Endothelial cell of umbilical vein (primary cell): ENCODE data around the gene ENTPD1. TPM values are rescaled to one million over a fixed set of nuclear protein-coding genes. Genes with fewer than 3 reads are reported as not detected.

Experiments used
- BruUV-seq: library from RNA; stranded (reverse); fragments of 400-500 nt; replicated peaks from 2 replicates; lab custom pipeline; 2021; lab: Mats Ljungman, UMichigan
- CTCF ChIA-PET: fragments of 300-600, 350-600 bp; sonication (Branson Sonifier 250); formaldehyde crosslinking; loops from one replicate; lab custom pipeline; 2021; ENCODE audit warnings: antibody characterized with exemption, inconsistent platforms; lab: Charles Lee
- POLR2A ChIA-PET: fragments of 300-600, 350-600 bp; sonication (Branson Sonifier 250); formaldehyde crosslinking; loops from one replicate; lab custom pipeline; 2021; ENCODE audit warnings: antibody characterized with exemption, inconsistent platforms; lab: Charles Lee
- DNase-seq: peaks from one replicate; pipeline ENCODE4 v3.0.0-alpha.2; 2011; ENCODE audit warnings: low read depth, low spot score
- FAIRE-seq: peaks from 2 replicates; lab custom pipeline; 2011; peaks lifted over from hg19 to GRCh38; lab: Jason Lieb, UNC
- H2AFZ ChIP-seq: 2 replicates; pipeline ENCODE4 v1.6.0; 2012; ENCODE audit warnings: low read depth, low read length, control low read depth, inconsistent platforms
- H3K27ac ChIP-seq: 2 replicates; pipeline ENCODE4 v1.5.1; 2011; ENCODE audit warnings: low read depth, mild to moderate bottlenecking, control low read depth, low read length, moderate library complexity; ENCODE audit not compliant: insufficient read depth
- H3K27me3 ChIP-seq, 2 experiments: 2 replicates each; pipeline versions ENCODE4 v1.6.0 to v1.6.1; 2011; ENCODE audit warnings: low read length in 2 of 2, mixed read lengths in 1 of 2; ENCODE audit not compliant: control insufficient read depth in 2 of 2, insufficient read depth in 2 of 2
- H3K36me3 ChIP-seq, 2 experiments: 2 replicates in 1 of 2; 3 replicates in 1 of 2; pipeline ENCODE4 v1.5.1; 2011; ENCODE audit warnings: low read length in 2 of 2, mild to moderate bottlenecking in 1 of 2, moderate library complexity in 1 of 2; ENCODE audit not compliant: control insufficient read depth in 2 of 2, insufficient read depth in 2 of 2; ENCODE audit errors: extremely low read depth in 1 of 2
- H3K4me1 ChIP-seq: 3 replicates; pipeline ENCODE4 v1.5.1; 2011; ENCODE audit warnings: mild to moderate bottlenecking, low read length; ENCODE audit not compliant: control insufficient read depth, insufficient read depth; ENCODE audit errors: extremely low read depth
- H3K4me2 ChIP-seq: 2 replicates; pipeline ENCODE4 v1.6.1; 2011; ENCODE audit warnings: low read length, control low read depth, mixed read lengths; ENCODE audit not compliant: insufficient read depth
- H3K4me3 ChIP-seq, 3 experiments: fragments of 200-600 bp in 1 of 3; sonication (generic), shearing (Covaris generic) in 1 of 3; replicated peaks in 1 of 3; 2 replicates each; pipeline ENCODE4 v1.5.1; 2011 to 2016; ENCODE audit warnings: control low read depth in 3 of 3, low read length in 3 of 3, mild to moderate bottlenecking in 2 of 3, inconsistent platforms in 1 of 3, low read depth in 1 of 3, moderate library complexity in 1 of 3; ENCODE audit not compliant: insufficient read depth in 1 of 3
- H3K79me2 ChIP-seq: 2 replicates; pipeline ENCODE4 v1.6.0; 2012; ENCODE audit warnings: low read length, inconsistent platforms; ENCODE audit not compliant: control insufficient read depth, insufficient read depth
- H3K9ac ChIP-seq: replicated peaks from 2 replicates; pipeline ENCODE3; 2011; ENCODE audit warnings: low read length, control low read depth; ENCODE audit not compliant: insufficient read depth; ENCODE audit errors: extremely low read depth
- H3K9me1 ChIP-seq: replicated peaks from 3 replicates; pipeline ENCODE4 v1.6.0; 2011; ENCODE audit warnings: mild to moderate bottlenecking, low read length; ENCODE audit not compliant: control insufficient read depth, insufficient read depth; ENCODE audit errors: extremely low read depth
- H3K9me3 ChIP-seq: replicated peaks from 2 replicates; pipeline ENCODE4 v1.5.1; 2012; ENCODE audit warnings: low read length, inconsistent platforms; ENCODE audit not compliant: control insufficient read depth, insufficient read depth
- H4K20me1 ChIP-seq: replicated peaks from 2 replicates; pipeline ENCODE3; 2011; ENCODE audit warnings: mild to moderate bottlenecking, low read length; ENCODE audit not compliant: control insufficient read depth, insufficient read depth; ENCODE audit errors: extremely low read depth
- EZH2 ChIP-seq: IDR thresholded peaks from 2 replicates; pipeline ENCODE4 v1.6.1; 2012; ENCODE audit warnings: borderline replicate concordance, low read depth, mild to moderate bottlenecking, moderate library complexity, low read length, inconsistent platforms; ENCODE audit not compliant: severe bottlenecking
- FOS ChIP-seq: IDR thresholded peaks from 2 replicates; pipeline ENCODE4 v1.6.1; 2011; ENCODE audit warnings: mild to moderate bottlenecking, low read length, moderate library complexity, borderline replicate concordance; ENCODE audit not compliant: insufficient read depth
- GATA2 ChIP-seq: IDR thresholded peaks from 2 replicates; pipeline ENCODE4 v1.7.0; 2011; ENCODE audit warnings: low read depth, mild to moderate bottlenecking, moderate library complexity, mixed read lengths, low read length; ENCODE audit not compliant: insufficient read length, insufficient read depth
- MYC ChIP-seq: IDR thresholded peaks from one replicate; pipeline ENCODE4 v1.6.1; 2011; ENCODE audit warnings: mild to moderate bottlenecking, low read depth, low read length
- POLR2A ChIP-seq: IDR thresholded peaks from 2 replicates; pipeline ENCODE4 v1.6.1; 2012; ENCODE audit warnings: low read depth, mild to moderate bottlenecking, control low read depth, low read length
- POLR2AphosphoS5 ChIP-seq: IDR thresholded peaks from 2 replicates; pipeline ENCODE4 v1.6.1; 2012; ENCODE audit warnings: low read depth, mild to moderate bottlenecking, control low read depth, low read length, moderate library complexity; ENCODE audit not compliant: insufficient read depth
- dilution Hi-C: fragments of 300-500 bp; cut with MboI; formaldehyde crosslinking; loops from one replicate; pipeline ENCODE4 v1.15.0; 2019; ENCODE audit warnings: low sequenced_read_pairs; ENCODE audit not compliant: extremely low pct_ligation_motif_present
- intact Hi-C: fragments of 100-400 bp; cut with micrococcal nuclease; formaldehyde crosslinking; loops from one replicate; pipeline ENCODE4 v1.10.0; 2022
- polyA plus RNA-seq, 4 experiments: library from polyadenylated mRNA; depleted of rRNA in 3 of 4; stranded (reverse) in 3 of 4; unstranded in 1 of 4; fragments of >200 nt; gene quantifications; 2 replicates each; pipeline versions ENCODE4 v1.2.1 to v1.2.3, GENCODE V29; 2011 to 2012; ENCODE audit warnings: missing spikeins in 1 of 4
- total RNA-seq: library from RNA; stranded (reverse); gene quantifications from 2 replicates; pipeline ENCODE4 v1.2.3, GENCODE V29; 2021
- TF ChIP-seq, protein P1 (sequence below), 2 donors: IDR thresholded peaks; 1 replicate in 1 of 2; 2 replicates in 1 of 2; pipeline ENCODE4 v1.5.1; 2011; ENCODE audit warnings: low read length in 2 of 2, mild to moderate bottlenecking in 2 of 2, moderate library complexity in 2 of 2, control low read depth in 1 of 2, inconsistent platforms in 1 of 2, low read depth in 1 of 2; ENCODE audit not compliant: insufficient read depth in 1 of 2; ENCODE audit errors: extremely low read depth in 1 of 2

The ENTPD1 gene
- total and polyA plus RNA-seq, 2 donors (not counting 3 experiments of a cell fraction or from before 2014, with no cell fraction given) = 10.2 to 23.0 TPM

DNA sequence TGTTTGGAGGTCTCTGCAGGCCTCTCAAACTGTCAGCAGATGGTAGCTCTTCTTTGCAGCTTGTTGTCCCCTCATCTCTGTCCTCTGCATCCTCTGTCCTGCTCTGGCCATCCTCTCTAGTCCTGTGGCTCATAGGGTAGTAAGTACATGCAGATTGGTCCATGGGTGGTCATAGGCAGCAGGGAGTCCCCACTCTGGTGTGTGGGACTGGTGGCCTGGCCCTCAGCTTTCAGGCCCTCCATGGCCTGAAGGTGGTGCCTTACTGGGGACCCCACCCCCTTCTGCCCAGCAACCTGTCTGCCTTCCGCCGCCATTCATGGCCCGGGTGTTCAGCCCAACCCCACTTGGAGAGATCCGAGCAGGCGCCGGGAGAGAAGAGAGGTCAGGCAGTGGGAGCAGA lies 49.4 kb upstream of the ENTPD1 start:
- H3K9me3 ChIP-seq = no peaks in the 10 kb centered on the region
- H3K79me2 ChIP-seq = no peaks in the 10 kb centered on the region
- no peaks in the 10 kb centered on the region for H3K9me1 ChIP-seq
- no peak for TF ChIP-seq POLR2AphosphoS5
- TF ChIP-seq MYC = no peak
- no peak for TF ChIP-seq EZH2
- TF ChIP-seq POLR2A = no peak
- TF ChIP-seq, protein P1, sequence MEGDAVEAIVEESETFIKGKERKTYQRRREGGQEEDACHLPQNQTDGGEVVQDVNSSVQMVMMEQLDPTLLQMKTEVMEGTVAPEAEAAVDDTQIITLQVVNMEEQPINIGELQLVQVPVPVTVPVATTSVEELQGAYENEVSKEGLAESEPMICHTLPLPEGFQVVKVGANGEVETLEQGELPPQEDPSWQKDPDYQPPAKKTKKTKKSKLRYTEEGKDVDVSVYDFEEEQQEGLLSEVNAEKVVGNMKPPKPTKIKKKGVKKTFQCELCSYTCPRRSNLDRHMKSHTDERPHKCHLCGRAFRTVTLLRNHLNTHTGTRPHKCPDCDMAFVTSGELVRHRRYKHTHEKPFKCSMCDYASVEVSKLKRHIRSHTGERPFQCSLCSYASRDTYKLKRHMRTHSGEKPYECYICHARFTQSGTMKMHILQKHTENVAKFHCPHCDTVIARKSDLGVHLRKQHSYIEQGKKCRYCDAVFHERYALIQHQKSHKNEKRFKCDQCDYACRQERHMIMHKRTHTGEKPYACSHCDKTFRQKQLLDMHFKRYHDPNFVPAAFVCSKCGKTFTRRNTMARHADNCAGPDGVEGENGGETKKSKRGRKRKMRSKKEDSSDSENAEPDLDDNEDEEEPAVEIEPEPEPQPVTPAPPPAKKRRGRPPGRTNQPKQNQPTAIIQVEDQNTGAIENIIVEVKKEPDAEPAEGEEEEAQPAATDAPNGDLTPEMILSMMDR (IDR thresholded peaks at IDR 0.05; ENCODE audit: extremely low read depth in 1 of 2, insufficient read depth in 1 of 2, low read depth in 1 of 2, low read length in 2 of 2) = no peak
- TF ChIP-seq GATA2 = no peak
- no peak for TF ChIP-seq FOS
- no peaks in the 10 kb centered on the region for H3K27me3 ChIP-seq
- no peak overlapping the region for H3K4me2 ChIP-seq
- intact Hi-C loops = no loop called here
- dilution Hi-C loops = no loop called here
- H3K9ac ChIP-seq = no peak overlapping the region
- CTCF ChIA-PET = interaction anchor here (1.3 to 3.6 kb wide), 5 partner anchors 11 to 158 kb away, joined by 4 to 33 read pairs (median 5); partner anchors contain the start of gene TCTN3
- no peak overlapping the region for H3K27ac ChIP-seq
- DNase-seq (no peak), FAIRE-seq (no peak)
- POLR2A ChIA-PET = no interaction called here
- H3K4me1 ChIP-seq = no peaks in the 10 kb centered on the region
- H2AFZ ChIP-seq = no peak overlapping the region
- BruUV-seq = no TSS peak
- no peaks in the 10 kb centered on the region for H3K36me3 ChIP-seq
- H3K4me3 ChIP-seq = no peak overlapping the region
- no peaks in the 10 kb centered on the region for H4K20me1 ChIP-seq
